Stimulated activated CD8-positive, alpha-beta memory T cell treated with anti-CD3 and anti-CD28 coated beads, Interleukin-7, amount 100 ng/mL, for 24 hours (primary cell): ENCODE measurements around the gene TSPEAR.

ENCODE experiments used
- DNase-seq: peaks from one replicate; pipeline ENCODE4 v3.0.0-alpha.2; 2020; ENCODE audit warnings: low read depth

TSPEAR gene

GRCh38 chr21:44740742-44741141 is 29.4 kb upstream of the TSPEAR start:
- DNase-seq, result no peak

GRCh38 chr21:44739316-44739715 is 27.9 kb upstream of the TSPEAR start:
- DNase-seq, result no peak

DNA sequence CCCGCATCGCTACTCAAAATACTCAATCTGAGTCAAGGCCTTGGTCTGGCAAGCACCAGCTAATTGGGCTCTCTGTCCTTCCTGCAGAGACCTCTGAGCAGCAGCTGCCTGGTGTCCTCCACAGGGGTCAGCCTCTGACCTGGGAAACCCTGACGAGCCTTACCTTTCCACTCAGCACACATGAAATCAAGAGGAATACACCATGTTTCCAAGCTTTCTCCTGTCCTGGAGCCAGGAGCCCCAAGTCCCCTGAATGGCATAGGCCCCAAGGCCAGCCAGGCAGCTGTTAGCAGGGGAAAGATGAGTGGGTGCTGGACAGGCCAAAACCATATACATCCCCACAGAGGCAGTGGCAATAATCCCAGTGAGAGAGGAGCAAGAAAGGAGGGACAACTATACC is 27.2 kb upstream of the TSPEAR start:
- no peak for DNase-seq

DNA sequence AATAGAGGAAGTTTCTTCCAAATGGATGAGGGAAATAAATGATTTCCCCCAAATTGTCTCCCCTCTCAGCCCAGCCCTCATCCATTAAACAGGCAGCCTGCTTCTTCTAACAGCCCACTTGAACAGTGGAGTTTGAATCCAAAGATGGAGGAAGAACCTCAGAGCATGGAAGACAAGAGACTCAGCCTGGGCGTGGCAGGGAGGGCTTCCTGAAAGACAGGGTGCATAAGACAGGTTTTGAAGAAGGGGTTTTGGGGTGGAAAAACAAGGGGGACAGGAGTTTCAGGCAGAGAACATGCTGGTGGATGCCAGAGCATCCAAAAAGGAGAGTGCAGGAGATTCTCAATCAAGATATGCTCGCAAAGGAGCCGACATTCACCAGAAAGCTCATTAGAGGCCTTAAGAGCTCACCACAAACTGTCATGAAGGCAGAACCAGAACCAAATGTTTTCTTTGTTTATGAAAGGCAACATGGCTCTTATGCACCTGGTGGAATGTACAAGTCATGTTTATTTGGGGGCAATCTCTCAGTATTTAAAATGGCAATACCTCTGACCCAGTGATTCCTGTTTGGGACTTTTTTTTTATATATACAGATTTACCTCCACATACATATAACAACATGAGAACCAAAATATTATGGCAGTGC is 26.5 kb upstream of the TSPEAR start:
- no peak for DNase-seq

GRCh38 chr21:44736291-44737004 is 25.1 kb upstream of the TSPEAR start:
- no peak for DNase-seq

DNA sequence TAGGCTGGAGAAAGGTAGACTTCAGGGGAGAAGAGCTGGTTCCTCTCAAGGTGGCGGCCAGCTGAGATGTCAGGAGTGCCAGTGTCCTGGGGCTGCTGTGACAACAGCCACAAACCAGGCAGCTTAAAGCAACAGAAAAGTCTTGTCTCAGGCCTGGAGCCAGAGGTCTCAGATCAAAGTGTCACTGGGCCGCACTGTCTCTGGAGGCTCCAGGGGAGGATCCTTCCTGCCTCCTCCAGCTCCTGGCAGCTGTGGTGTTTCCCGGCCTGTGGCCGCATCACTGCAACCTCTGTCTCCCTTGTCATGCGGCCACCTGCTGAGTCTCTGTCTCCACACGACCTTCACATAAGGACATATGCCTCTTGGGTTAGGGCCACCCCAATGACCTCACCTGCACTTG is 24.4 kb upstream of the TSPEAR start:
- no peak for DNase-seq

GRCh38 chr21:44734841-44735240 is 23.5 kb upstream of the TSPEAR start:
- DNase-seq, result no peak

- no peak for DNase-seq
Observed at GRCh38 chr21:44734026-44734745, 22.8 kb upstream of the TSPEAR start.

DNA sequence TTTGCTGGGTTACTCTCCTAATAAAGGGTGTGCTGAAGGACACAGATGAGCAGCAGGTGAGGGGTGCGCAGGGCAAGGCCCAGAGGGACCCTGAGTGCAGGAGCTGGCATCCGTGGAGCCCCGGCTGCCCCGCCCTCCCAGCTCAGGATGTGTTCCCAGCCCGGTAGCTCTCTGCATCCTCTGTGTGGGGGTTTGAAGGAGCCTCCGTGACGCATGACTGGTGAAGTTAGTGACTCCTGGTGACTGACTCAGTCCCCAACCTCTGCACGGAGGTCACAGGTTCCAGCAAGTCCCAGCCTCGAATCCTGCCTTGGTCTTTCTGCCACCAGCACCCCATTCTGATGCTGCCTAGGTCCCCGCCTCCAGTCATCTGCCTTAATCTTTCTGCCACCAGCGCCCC is 21.6 kb upstream of the TSPEAR start:
- DNase-seq, result no peak

GRCh38 chr21:44732263-44732662 is 20.9 kb upstream of the TSPEAR start:
- DNase-seq, result no peak

DNA sequence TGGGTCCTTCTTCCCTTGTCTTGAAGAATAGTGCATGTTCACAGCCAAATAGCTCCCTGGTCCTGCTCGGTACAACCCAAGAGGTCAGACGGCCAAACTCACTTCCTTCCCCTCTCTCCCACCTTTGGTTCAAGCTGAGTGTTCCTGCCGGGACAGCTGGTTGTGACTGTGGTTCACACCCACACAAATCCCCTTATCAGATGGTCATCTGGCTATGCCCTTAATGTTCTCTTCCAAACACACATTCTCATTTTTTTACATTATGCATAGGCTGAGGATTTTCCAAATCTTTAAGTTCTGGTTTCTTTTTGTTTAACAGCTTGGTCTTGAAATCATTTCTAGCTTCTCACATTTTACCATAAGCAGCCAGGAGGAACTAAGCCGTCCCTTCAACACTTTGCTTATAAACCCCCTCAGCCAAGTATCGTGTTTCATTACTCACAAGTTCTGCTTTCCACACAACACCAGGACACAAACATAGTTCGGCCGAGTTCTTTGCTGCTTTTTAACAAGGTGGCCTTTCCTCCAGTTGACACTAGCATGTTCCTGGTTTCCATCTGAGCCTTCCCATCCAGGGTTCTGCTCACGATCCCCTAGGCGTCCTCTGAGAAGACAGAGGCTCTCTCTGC is 19.7 kb upstream of the TSPEAR start:
- DNase-seq, result no peak

DNA sequence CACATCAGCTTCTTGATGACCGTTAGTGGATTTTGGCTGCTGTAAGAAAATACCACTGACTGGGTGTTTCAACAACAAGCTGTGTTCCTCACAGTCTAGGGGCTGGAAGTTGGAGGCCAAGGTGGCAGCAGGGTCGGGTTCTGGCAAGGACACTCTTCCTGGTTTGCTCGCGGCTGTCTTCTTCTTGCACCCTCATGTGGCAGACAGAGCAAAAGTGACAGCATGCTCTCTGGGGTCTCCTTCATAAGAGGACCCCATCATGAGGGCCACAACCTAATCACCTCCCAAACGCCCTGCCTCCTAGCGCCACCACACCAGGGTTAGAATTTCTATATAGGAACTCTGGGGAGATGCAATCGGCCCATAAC is 18.6 kb upstream of the TSPEAR start:
- DNase-seq, result no peak

GRCh38 chr21:44729336-44730027 is 18.1 kb upstream of the TSPEAR start:
- DNase-seq, result no peak

DNA sequence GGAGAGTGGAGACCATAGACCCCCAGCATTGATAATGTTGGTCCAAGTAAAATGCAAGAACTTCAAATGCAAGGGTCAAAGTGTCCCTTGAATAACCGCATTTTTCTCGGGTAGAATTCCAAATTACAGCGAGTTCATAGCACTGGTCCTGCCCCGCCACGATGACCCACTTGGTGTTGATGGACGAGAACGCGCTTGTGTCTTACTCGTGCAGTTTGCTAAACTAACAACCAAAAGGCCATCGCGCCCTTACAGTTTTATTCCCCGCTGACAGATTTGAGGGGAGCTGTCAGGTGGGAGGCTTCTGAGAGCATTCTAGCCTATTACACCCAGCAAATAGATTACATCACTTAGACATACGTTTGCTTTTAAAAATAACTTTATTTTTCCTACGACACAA is 17.3 kb upstream of the TSPEAR start:
- no peak for DNase-seq

GRCh38 chr21:44727757-44728156 is 16.4 kb upstream of the TSPEAR start:
- no peak for DNase-seq

GRCh38 chr21:44727321-44727720 is 15.9 kb upstream of the TSPEAR start:
- DNase-seq, result no peak

DNA sequence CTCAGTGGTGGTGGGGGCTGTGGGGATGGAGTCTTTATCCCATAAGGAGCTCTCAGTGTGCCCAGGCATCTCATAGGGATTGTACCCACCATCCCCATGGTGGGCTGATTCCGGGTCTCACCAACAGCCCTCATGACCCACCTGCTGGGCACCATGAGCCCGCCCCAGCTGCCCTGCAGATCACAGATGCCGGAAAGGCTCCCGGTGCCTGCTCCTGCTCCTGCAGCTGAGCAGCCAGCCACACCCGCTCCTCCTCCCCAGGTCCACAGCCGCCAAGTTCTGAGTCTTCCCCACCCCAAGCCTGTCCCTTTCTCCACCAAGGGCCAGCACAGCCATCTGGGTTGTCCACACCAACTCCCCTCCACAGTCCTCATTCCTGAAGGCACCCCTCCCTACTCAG is 15.5 kb upstream of the TSPEAR start:
- DNase-seq, result no peak

- no peak for DNase-seq
Observed at GRCh38 chr21:44724926-44725325, 13.6 kb upstream of the TSPEAR start.

DNA sequence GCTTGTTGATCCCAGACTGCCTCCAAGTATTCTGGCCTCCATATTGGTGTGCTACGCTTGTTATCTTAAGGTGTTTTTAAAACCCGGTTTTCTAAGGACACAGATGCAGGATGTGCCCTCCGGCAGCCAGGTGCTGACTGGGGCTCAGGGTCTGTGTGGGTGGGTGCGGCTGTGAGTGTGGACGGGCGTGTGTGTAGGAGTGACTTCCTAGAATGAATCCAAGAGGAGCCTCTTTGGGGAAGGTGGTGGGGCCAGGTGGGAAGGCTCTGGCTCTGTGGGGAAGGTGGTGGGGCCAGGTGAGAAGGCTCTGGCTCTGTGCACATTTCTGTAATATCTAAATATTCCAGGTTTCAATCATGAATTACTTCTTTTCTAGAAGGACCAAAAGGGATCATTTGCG is 12.8 kb upstream of the TSPEAR start:
- DNase-seq, result no peak

GRCh38 chr21:44723177-44724131 is 12.1 kb upstream of the TSPEAR start:
- DNase-seq, result no peak

GRCh38 chr21:44722731-44723130 is 11.4 kb upstream of the TSPEAR start:
- no peak for DNase-seq
